Suprapubic skin (tissue), 4 donors: Measurements from ENCODE around the gene EPB41L2.

Experiments used
- EP300 ChIP-seq: sonication (generic); formaldehyde crosslinking; IDR thresholded peaks from one replicate; pipeline ENCODE4 v1.6.1; 2017; ENCODE audit warnings: antibody characterized with exemption
- POLR2A ChIP-seq, 2 donors: fragments of 450-650 bp; IDR thresholded peaks; one replicate each; pipeline ENCODE4 v1.6.1; 2017; ENCODE audit warnings: antibody characterized with exemption in 2 of 2, mild to moderate bottlenecking in 2 of 2, moderate library complexity in 2 of 2
- POLR2AphosphoS5 ChIP-seq, 3 donors: sonication (generic); formaldehyde crosslinking; IDR thresholded peaks; one replicate each; pipeline ENCODE4 v1.6.1; 2017; ENCODE audit warnings: antibody characterized with exemption in 3 of 3
- TF ChIP-seq, protein P1 (sequence below), 2 donors: fragments of 200-600 bp in 1 of 2; fragments of 450-650 bp in 1 of 2; sonication (generic) in 1 of 2; IDR thresholded peaks; one replicate each; pipeline ENCODE4 v1.5.1; 2016 to 2019; ENCODE audit warnings: antibody characterized with exemption in 2 of 2, mild to moderate bottlenecking in 1 of 2, moderate library complexity in 1 of 2

DNA sequence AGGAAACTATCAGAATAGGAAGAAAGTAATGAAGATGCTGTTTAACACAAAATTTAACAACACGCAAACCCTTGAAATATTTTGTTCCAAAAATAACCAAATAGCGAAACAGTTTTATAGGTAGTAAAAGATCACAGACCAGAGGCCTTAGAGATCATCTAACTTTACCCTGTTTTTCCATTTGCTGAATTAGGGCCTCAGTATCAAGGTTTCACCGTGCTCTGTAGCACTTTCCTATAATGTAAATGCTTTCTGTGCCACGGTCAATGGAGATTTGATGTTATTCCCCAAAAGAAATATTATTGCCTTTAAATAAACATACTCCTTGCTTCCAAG lies 23.7 kb downstream of the EPB41L2 start:
- TF ChIP-seq, protein P1, sequence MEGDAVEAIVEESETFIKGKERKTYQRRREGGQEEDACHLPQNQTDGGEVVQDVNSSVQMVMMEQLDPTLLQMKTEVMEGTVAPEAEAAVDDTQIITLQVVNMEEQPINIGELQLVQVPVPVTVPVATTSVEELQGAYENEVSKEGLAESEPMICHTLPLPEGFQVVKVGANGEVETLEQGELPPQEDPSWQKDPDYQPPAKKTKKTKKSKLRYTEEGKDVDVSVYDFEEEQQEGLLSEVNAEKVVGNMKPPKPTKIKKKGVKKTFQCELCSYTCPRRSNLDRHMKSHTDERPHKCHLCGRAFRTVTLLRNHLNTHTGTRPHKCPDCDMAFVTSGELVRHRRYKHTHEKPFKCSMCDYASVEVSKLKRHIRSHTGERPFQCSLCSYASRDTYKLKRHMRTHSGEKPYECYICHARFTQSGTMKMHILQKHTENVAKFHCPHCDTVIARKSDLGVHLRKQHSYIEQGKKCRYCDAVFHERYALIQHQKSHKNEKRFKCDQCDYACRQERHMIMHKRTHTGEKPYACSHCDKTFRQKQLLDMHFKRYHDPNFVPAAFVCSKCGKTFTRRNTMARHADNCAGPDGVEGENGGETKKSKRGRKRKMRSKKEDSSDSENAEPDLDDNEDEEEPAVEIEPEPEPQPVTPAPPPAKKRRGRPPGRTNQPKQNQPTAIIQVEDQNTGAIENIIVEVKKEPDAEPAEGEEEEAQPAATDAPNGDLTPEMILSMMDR (IDR thresholded peaks at IDR 0.05): no peak
- TF ChIP-seq POLR2A (IDR thresholded peaks at IDR 0.05) (no peak), POLR2AphosphoS5 (IDR thresholded peaks at IDR 0.05) (no peak), EP300 (no peak)
